Upper lobe of right lung (tissue), 1 donor: Measurements from ENCODE around the gene PLAU. TPM values are rescaled to one million over a fixed set of nuclear protein-coding genes. Genes with fewer than 3 reads are reported as not detected.
"Not testable (repeated sequence)": the region's sequence is repeated elsewhere in the genome, so short reads cannot be mapped to it uniquely, and the experiment has no call there.

Source experiments
- ATAC-seq: fragments of 200-7000 bp; cut with Tn5 transposase; one replicate; pipeline ENCODE4 v1.9.1; 2020; ENCODE audit warnings: mild to moderate bottlenecking, moderate library complexity
- DNase-seq: peaks from one replicate; pipeline ENCODE4 v3.0.0-alpha.2; 2020
- H3K27ac ChIP-seq: fragments of 200-600 bp; one replicate; pipeline ENCODE4 v1.8.0; 2022
- H3K27me3 ChIP-seq: fragments of 200-600 bp; one replicate; pipeline ENCODE4 v1.8.0; 2022; ENCODE audit warnings: mild to moderate bottlenecking
- H3K36me3 ChIP-seq: fragments of 200-600 bp; one replicate; pipeline ENCODE4 v1.8.0; 2022
- H3K4me1 ChIP-seq: fragments of 200-600 bp; one replicate; pipeline ENCODE4 v1.8.0; 2022
- H3K4me3 ChIP-seq: fragments of 200-600 bp; one replicate; pipeline ENCODE4 v1.8.0; 2022; ENCODE audit warnings: mild to moderate bottlenecking
- H3K9me3 ChIP-seq: fragments of 200-600 bp; one replicate; pipeline ENCODE4 v1.8.0; 2022
- intact Hi-C: fragments of 100-400 bp; cut with DNase I; formaldehyde crosslinking; loops from one replicate; pipeline ENCODE4 v1.11.0; 2022
- total RNA-seq: library from RNA; stranded (reverse); fragmentation: NEBNext Ultra II Directional; extraction: Animal tissue kit (Norgen Biotek cat#: 25700); gene quantifications from one replicate; pipeline ENCODE4 v1.2.1, GENCODE V29; 2021
- TF ChIP-seq, protein P1 (sequence below): fragments of 200-600 bp; IDR thresholded peaks from one replicate; pipeline ENCODE4 v1.8.0; 2022; ENCODE audit warnings: antibody characterized with exemption
- donor health status: DM: no; HTN: yes; CAD: no; lungs with severe emphysema.

PLAU gene
- total RNA-seq, 1 donor from 2014 or later, result 16.8 TPM

- intact Hi-C loops, result no loop called here
- peaks cover 33% of the 10 kb centered on the region for H3K4me1 ChIP-seq
- no peaks in the 10 kb centered on the region for H3K27me3 ChIP-seq
- H3K4me3 ChIP-seq, result no peak overlapping the region
- ATAC-seq (no peak), DNase-seq (no peak)
- no peak overlapping the region for H3K27ac ChIP-seq
- H3K36me3 ChIP-seq, result no peaks in the 10 kb centered on the region
- TF ChIP-seq, protein P1, sequence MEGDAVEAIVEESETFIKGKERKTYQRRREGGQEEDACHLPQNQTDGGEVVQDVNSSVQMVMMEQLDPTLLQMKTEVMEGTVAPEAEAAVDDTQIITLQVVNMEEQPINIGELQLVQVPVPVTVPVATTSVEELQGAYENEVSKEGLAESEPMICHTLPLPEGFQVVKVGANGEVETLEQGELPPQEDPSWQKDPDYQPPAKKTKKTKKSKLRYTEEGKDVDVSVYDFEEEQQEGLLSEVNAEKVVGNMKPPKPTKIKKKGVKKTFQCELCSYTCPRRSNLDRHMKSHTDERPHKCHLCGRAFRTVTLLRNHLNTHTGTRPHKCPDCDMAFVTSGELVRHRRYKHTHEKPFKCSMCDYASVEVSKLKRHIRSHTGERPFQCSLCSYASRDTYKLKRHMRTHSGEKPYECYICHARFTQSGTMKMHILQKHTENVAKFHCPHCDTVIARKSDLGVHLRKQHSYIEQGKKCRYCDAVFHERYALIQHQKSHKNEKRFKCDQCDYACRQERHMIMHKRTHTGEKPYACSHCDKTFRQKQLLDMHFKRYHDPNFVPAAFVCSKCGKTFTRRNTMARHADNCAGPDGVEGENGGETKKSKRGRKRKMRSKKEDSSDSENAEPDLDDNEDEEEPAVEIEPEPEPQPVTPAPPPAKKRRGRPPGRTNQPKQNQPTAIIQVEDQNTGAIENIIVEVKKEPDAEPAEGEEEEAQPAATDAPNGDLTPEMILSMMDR, result no peak
- H3K9me3 ChIP-seq, result no peaks in the 10 kb centered on the region
These were observed 53.8 kb downstream of the PLAU start for GRCh38 chr10:73964743-73965142.

DNA sequence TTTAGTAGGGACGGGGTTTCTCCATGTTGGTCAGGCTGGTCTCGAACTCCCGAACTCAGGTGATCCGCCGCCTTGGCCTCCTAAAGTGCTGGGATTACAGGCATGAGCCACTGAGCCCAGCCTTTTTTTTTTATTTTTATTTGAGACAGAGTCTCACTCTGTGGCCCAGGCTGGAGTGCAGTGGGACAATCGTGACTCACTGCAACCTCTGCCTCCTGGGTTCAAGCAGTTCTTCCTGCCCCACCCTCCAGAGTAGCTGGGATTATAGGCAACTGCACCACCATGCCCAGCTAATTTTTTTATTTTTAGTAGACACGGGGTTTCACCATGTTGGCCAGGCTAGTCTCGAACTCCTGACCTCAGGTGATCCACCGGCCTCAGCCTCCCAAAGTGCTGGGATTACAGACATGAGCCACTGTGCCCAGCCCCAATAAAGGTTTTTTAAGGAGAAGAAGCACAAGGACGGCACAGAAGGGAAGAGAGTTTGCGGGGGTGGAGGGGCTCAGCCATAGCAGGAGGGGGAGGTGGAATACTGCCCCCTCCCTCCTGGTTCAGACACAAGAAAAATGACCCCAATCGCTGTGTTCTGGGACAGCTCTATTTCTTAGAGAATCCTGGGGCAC, 54.4 kb downstream of the PLAU start:
- Histone ChIP-seq H3K4me1 (peaks cover 33% of the 10 kb centered on the region), H3K27ac (peak overlapping the region; percentile 85)
- H3K27me3 ChIP-seq, intact Hi-C loops, H3K36me3 ChIP-seq, H3K9me3 ChIP-seq, H3K4me3 ChIP-seq, DNase-seq, ATAC-seq: not testable (repeated sequence)

DNA sequence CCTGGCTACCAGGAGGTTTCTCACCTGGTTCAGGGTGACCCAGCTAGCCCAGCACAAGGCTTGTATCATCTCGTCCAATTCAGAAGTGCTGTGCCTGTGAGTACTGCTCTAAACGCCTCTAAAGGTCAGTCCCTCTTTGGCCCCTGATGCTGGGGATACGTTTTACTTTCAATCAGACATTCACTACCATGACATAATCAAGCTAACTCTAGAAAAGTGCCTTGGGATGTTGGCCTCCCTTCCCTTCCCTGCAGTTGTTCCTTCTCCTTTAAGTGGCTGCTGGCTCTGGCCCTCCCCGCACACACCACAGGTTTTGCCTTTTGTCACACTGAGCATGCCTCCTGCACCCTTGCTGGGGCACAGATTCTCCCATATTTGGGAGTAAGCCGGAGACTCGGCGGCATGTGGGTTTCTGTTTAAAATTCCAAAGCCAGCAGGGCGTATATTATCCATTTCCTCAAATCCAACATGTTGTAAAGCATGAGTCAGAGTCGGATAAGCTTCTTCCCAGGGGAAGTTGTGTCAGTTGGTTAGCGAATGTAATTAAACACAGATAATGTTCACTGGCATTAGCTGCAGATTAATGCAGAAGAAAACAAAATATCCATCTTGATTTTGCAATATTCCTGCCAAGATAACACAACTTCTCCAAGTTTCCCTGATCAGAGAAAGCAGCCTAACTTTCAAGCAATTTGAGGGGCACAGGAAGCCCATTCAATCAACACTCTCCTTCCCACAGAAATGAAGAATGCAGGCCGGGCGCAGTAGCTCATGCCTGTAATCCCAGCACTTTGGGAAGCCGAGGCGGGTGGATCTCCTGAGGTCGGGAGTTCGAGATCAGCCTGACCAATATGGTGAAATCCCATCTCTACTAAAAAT, 55.2 kb downstream of the PLAU start:
- TF ChIP-seq, protein P1, result no peak
- ATAC-seq, result peak; percentile 91
- peak; percentile 70 for DNase-seq
- H3K27ac ChIP-seq, result peak overlapping the region; percentile 85
- intact Hi-C loops, result no loop called here
- H3K4me1 ChIP-seq, result peaks cover 33% of the 10 kb centered on the region
- H3K27me3 ChIP-seq, result no peaks in the 10 kb centered on the region
- H3K36me3 ChIP-seq, result no peaks in the 10 kb centered on the region
- peak overlapping the region; percentile 16 for H3K4me3 ChIP-seq
- no peaks in the 10 kb centered on the region for H3K9me3 ChIP-seq

DNA sequence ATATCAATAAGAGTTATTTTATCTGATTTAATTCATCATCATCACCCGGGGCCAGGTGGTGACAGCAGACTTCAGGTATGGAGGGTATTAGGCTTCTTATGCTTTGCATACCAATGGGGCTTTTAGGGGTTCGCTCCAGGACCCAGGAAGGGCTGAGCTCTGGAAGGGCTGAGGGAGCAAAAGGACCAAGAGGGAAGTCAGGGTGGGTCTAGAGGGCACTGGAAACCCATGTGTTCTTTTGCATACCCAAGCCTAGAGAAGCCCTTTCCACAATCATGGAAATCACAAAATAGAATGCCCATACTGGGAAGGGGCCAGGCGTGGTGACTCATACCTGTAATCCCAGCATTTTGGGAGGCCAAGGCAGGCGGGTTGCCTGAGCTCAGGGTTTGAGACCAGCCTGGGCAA, 56.1 kb downstream of the PLAU start:
- TF ChIP-seq, protein P1, result no peak
- no peaks in the 10 kb centered on the region for H3K36me3 ChIP-seq
- intact Hi-C loops, result no loop called here
- H3K4me1 ChIP-seq, result peaks cover 33% of the 10 kb centered on the region
- no peaks in the 10 kb centered on the region for H3K27me3 ChIP-seq
- ATAC-seq (no peak), DNase-seq (no peak)
- H3K9me3 ChIP-seq, result no peaks in the 10 kb centered on the region
- H3K4me3 ChIP-seq, result no peak overlapping the region
- peak overlapping the region; percentile 85 for H3K27ac ChIP-seq

Other genes starting within 250 kb of the PLAU start
- gene AGAP5, start 213.0 kb upstream of the PLAU start, total RNA-seq, result 9.8 TPM
- 71.0 TPM for gene SEC24C, start 166.8 kb upstream of the PLAU start, total RNA-seq
- 19.4 TPM for gene CHCHD1, start 129.1 kb upstream of the PLAU start, total RNA-seq
- 117 TPM for gene ZSWIM8, start 125.5 kb upstream of the PLAU start, total RNA-seq
- gene NDST2, start 99.5 kb upstream of the PLAU start, total RNA-seq, result 35.0 TPM
- gene CAMK2G, start 36.6 kb upstream of the PLAU start, total RNA-seq, result 36.2 TPM
- 148 TPM for gene VCL, start 87.0 kb downstream of the PLAU start, total RNA-seq
- 33.1 TPM for gene AP3M1, start 239.7 kb downstream of the PLAU start, total RNA-seq
- 53.0 TPM for gene ADK, start 240.1 kb downstream of the PLAU start, total RNA-seq